ENCODE results near the gene STON1.

GRCh38 chr2:48569433-48569832 is 39.5 kb downstream of the STON1 start:
- no peak for TF ChIP-seq POLR2AphosphoS5 (IDR thresholded peaks at IDR 0.05)
- no peak for TF ChIP-seq POLR2A (IDR thresholded peaks at IDR 0.05)
